Colonic mucosa (tissue), 4 donors: ENCODE measurements around the gene DNAH17. TPM values are rescaled to one million over a fixed set of nuclear protein-coding genes. Genes with fewer than 3 reads are reported as not detected.

Experiments
- DNase-seq: peaks from one replicate; pipeline ENCODE4 v3.0.0-alpha.2; 2020
- H3K27ac ChIP-seq: fragments of 200-600 bp; one replicate; pipeline ENCODE4 v1.8.0; 2021
- H3K27me3 ChIP-seq: fragments of 200-600 bp; one replicate; pipeline ENCODE4 v1.8.0; 2021
- H3K36me3 ChIP-seq: fragments of 200-600 bp; one replicate; pipeline ENCODE4 v1.8.0; 2021
- H3K4me1 ChIP-seq: fragments of 200-600 bp; one replicate; pipeline ENCODE4 v1.8.0; 2021; ENCODE audit warnings: mild to moderate bottlenecking
- H3K4me3 ChIP-seq: fragments of 200-600 bp; one replicate; pipeline ENCODE4 v1.8.0; 2021
- H3K9ac ChIP-seq, 2 donors: one replicate each; pipeline ENCODE4 v1.7.0; 2013; ENCODE audit warnings: control low read depth in 2 of 2, low read depth in 2 of 2, low read length in 2 of 2
- H3K9me3 ChIP-seq: fragments of 200-600 bp; one replicate; pipeline ENCODE4 v1.8.0; 2021
- intact Hi-C: fragments of 100-400 bp; cut with DNase I; formaldehyde crosslinking; loops from one replicate; pipeline ENCODE4 v1.14.1; 2022
- total RNA-seq, 2 donors: library from RNA; stranded (reverse); fragmentation: NEBNext Ultra II Directional in 1 of 2; extraction: Animal tissue kit (Norgen Biotek cat#: 25700) in 1 of 2; gene quantifications; one replicate each; pipeline ENCODE4 v1.2.1, GENCODE V29; 2021
- TF ChIP-seq, protein P1 (sequence below): fragments of 200-600 bp; IDR thresholded peaks from one replicate; pipeline ENCODE4 v1.8.0; 2022; ENCODE audit warnings: antibody characterized with exemption, mild to moderate bottlenecking
- donor health status: healthy.
- donor health status: DM: no; HTN: no; CAD: no.
- donor health status: DM: no; HTN: no; CAD: no.

The DNAH17 gene
- total RNA-seq, 2 donors from 2014 or later = 0.05 to 0.19 TPM

DNA sequence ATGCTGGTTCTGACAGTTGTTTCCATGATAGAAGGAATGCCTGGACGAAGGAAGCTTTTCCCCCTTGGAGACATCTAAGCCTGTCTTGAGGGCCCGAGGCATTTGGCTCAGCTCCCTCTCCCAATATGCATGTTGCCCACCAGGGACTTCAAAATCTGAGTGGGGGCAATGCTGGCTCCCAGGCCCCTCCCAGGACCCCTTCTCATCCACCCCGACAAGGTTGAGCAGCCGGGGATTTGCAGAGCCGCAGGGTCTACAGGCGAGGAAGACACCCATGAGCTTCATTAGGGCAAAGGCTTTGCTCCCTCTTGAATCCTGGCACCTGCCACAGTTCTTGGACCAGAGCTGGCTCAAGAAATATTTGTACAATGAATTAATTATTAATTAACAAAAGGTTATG, 25.1 kb upstream of the DNAH17 start:
- H3K4me3 ChIP-seq = no peak overlapping the region
- no peak for DNase-seq

DNA sequence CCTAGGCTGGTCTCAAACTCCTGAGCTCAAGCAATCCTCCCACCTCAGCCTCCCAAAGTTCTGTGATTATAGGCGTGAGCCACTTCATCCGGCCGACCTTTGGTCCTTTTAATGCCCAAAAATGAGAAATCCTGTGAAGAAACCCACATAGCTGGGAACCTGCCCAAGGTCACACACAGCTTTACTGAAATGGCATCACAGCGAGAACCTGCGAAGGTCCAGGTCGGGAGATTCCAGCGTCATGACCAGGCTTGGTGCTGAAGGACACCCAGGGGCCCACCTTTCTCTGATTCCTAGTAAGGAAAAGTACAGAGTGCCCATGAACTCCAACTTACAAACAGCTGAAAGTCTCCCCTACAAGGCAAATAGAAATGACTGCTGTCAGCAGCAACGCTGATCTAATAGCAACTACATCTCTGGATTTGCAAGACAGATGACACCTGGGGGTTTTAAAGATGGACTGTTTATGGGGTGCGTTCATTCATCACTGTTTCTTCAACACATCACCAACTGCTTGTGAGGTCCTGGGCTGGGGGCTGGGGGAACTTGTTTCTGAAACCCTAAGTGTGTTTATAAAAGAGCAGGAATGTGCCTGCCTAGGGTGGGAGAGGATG, 24.5 kb upstream of the DNAH17 start:
- DNase-seq = no peak

More for the DNA sequence above, 25.1 kb upstream of the DNAH17 start:
- no peaks in the 10 kb centered on the region for H3K27me3 ChIP-seq
- no peak overlapping the region for H3K9ac ChIP-seq
- no peaks in the 10 kb centered on the region for H3K36me3 ChIP-seq
- intact Hi-C loops = no loop called here
- TF ChIP-seq, protein P1, sequence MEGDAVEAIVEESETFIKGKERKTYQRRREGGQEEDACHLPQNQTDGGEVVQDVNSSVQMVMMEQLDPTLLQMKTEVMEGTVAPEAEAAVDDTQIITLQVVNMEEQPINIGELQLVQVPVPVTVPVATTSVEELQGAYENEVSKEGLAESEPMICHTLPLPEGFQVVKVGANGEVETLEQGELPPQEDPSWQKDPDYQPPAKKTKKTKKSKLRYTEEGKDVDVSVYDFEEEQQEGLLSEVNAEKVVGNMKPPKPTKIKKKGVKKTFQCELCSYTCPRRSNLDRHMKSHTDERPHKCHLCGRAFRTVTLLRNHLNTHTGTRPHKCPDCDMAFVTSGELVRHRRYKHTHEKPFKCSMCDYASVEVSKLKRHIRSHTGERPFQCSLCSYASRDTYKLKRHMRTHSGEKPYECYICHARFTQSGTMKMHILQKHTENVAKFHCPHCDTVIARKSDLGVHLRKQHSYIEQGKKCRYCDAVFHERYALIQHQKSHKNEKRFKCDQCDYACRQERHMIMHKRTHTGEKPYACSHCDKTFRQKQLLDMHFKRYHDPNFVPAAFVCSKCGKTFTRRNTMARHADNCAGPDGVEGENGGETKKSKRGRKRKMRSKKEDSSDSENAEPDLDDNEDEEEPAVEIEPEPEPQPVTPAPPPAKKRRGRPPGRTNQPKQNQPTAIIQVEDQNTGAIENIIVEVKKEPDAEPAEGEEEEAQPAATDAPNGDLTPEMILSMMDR = no peak
- no peaks in the 10 kb centered on the region for H3K9me3 ChIP-seq
- no peak overlapping the region for H3K27ac ChIP-seq
- H3K4me1 ChIP-seq = no peaks in the 10 kb centered on the region

DNA sequence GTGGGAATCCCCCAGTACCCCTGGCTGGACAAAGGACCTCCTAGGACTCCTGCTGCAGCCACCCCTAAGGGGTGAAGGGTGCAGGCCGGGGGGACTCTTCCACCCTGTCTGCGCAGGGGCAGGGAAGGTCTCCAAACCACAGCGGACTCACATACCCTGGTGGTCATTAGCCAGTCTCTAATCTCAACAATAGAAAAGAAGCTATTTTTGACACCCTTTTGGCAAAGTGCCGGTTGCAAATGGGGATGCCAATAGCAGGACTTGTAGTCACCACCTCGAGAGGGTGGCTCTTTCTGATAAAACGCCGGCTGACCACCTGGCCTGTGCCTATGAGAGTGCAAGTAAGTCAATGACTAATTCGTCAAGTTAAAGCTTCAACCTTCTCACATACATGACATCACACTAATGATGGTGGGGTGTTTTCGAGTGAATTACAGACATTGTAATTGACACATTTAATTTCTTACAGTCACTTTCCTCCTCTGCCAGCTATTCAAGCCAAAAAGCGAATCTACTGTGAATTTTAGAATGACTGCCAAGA, 23.1 kb upstream of the DNAH17 start:
- Histone ChIP-seq H3K9me3 (no peaks in the 10 kb centered on the region), H3K4me1 (no peaks in the 10 kb centered on the region), H3K27ac (no peak overlapping the region), H3K4me3 (no peak overlapping the region), H3K36me3 (no peaks in the 10 kb centered on the region), H3K27me3 (no peaks in the 10 kb centered on the region), H3K9ac (no peak overlapping the region)
- no peak for DNase-seq
- intact Hi-C loops = no loop called here
- TF ChIP-seq, protein P1 = no peak

More for the DNA sequence above, 24.5 kb upstream of the DNAH17 start:
- H3K4me1 ChIP-seq = no peaks in the 10 kb centered on the region
- TF ChIP-seq, protein P1 = no peak
- intact Hi-C loops = no loop called here
- H3K9ac ChIP-seq = no peak overlapping the region
- H3K4me3 ChIP-seq = no peak overlapping the region
- H3K36me3 ChIP-seq = no peaks in the 10 kb centered on the region
- H3K27me3 ChIP-seq = no peaks in the 10 kb centered on the region
- no peaks in the 10 kb centered on the region for H3K9me3 ChIP-seq
- H3K27ac ChIP-seq = no peak overlapping the region

DNA sequence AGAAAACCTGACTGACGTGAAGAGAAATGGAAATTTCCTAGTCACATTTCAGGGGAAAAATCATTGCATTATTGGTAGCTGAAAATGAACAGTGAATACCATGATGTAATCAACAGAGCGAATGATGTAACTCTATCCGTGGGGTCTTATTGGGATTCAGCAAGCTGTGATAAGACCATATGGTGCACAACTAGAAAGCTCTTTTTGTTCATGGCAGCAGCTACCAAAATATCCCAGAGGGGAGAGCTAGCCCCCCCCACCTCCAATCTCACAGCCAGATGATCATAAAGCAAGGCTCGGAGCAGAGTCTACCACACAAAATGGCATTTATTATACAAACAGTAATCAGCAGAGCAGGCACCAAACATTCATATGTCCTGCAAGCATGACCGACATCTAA, 22.2 kb upstream of the DNAH17 start:
- no peak overlapping the region for H3K9ac ChIP-seq
- H3K27me3 ChIP-seq = no peaks in the 10 kb centered on the region
- no peak for DNase-seq
- H3K4me1 ChIP-seq = no peaks in the 10 kb centered on the region
- H3K4me3 ChIP-seq = no peak overlapping the region
- intact Hi-C loops = no loop called here
- no peaks in the 10 kb centered on the region for H3K36me3 ChIP-seq
- no peaks in the 10 kb centered on the region for H3K9me3 ChIP-seq
- TF ChIP-seq, protein P1 = no peak
- no peak overlapping the region for H3K27ac ChIP-seq

DNA sequence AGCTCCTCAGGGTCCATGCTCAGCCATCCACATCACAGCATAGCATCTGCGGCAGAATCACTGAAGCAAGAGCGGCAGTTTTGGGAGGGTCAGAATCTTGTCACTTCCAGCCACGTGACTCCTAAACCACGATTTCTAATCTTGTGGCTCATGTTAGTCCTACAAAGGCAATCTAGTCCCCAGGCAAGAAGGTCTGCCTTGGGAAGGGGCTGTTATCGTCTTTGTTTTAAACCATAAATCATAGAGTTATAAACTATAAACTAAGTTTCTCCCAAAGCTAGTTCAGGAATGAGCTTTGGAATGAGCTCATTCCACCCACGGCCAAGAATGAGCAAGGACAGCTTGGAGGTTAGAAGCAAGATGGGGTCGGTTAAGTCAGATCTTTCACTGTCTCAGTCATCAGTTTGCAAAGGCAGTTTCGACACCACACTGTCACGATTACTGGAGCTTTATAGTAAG, 20.8 kb upstream of the DNAH17 start:
- Histone ChIP-seq H3K27me3 (no peaks in the 10 kb centered on the region), H3K4me3 (no peak overlapping the region), H3K9me3 (no peaks in the 10 kb centered on the region), H3K36me3 (no peaks in the 10 kb centered on the region), H3K9ac (no peak overlapping the region), H3K4me1 (no peaks in the 10 kb centered on the region), H3K27ac (no peak overlapping the region)
- no peak for DNase-seq
- TF ChIP-seq, protein P1 = no peak
- intact Hi-C loops = no loop called here
